GM19372 (cell line): Measurements from ENCODE around the gene UBE3C.

Experiments used
- ATAC-seq: cut with Tn5 transposase; IDR thresholded peaks from one replicate; pipeline ENCODE4 v1.9.1; 2021; ENCODE audit warnings: mild to moderate bottlenecking, low read depth, moderate library complexity; ENCODE audit not compliant: unreplicated experiment

The UBE3C gene

DNA sequence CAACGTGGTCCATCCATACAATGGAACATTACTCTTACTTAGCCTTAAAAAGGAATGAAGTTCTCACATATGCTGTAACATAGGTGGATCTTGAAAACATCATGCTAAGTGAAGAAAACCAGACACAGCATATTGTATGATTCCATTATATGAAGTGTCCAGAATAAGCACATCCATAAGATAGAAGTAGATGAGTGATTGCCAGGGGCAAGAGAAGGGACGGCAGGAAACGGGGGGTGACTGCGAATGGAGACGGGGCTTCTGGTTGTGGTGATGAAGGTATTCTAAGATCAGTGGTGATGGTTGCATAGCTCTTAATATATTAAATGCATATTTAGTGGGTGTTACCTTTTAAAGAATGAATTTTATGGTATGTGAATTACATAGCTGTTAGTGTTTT, 29.8 kb downstream of the UBE3C start:
- ATAC-seq: no peak

DNA sequence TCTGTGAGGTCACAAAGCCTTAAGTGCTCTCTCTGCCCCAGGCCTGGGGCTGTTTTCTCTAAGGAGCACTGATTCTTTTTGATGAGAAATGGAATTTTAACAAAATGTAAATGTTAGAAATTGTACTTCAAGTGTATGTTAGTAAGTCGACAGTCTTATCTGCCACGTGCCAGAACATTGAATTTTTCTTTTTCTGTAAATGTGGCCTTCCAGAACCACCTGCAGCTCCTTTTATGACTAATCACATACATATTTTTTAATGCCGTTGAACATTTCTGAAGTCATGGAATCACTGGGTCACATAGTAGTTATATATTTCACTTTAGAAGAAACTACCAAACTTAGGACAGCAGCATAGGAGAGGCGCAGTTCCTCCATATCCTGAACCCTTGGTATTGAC, 38.0 kb downstream of the UBE3C start:
- no peak for ATAC-seq

GRCh38 chr7:157177333-157177982, 38.7 kb downstream of the UBE3C start:
- ATAC-seq: no peak

DNA sequence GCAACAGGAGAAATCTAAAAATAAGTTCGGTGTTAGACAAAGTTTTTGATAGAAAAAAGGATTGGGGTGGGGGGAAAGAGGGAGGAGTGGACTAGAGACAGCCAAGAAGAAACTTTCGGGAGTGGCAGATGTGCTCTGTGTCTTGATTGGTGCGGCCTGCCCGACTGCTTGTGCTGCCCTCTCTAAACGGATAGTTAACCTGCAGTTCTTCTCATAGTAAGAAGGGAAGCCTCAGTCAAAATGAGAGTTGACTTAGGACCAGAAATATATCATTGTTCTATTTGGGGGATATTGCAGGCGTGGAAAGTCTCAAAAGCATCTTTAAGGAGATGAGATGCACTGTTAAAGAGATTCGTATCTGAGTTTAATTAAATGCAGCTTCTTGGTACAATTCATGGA, 39.3 kb downstream of the UBE3C start:
- ATAC-seq: no peak

DNA sequence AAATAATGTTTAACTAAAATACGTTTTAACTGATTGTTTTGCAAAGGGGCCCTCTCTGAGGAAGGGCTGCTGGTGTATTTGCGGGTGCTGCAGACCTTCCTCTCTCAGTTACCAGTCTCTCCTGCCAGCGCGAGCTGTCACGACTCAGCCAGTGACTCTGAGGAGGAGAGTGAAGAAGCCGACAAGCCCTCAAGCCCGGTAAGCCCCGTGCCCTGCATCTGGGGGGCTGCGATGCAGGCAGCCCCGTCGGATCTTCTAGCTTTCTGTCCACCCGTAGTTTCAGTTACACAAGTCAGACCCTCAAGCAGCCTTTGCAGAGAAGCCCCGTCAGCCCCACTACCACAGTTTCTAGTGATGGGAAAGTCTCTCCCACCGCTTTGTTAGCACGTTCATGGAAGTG, 45.1 kb downstream of the UBE3C start:
- no peak for ATAC-seq

GRCh38 chr7:157188091-157188665, 49.5 kb downstream of the UBE3C start:
- no peak for ATAC-seq

- no peak for ATAC-seq
These were observed 50.7 kb downstream of the UBE3C start for GRCh38 chr7:157189405-157189804.

DNA sequence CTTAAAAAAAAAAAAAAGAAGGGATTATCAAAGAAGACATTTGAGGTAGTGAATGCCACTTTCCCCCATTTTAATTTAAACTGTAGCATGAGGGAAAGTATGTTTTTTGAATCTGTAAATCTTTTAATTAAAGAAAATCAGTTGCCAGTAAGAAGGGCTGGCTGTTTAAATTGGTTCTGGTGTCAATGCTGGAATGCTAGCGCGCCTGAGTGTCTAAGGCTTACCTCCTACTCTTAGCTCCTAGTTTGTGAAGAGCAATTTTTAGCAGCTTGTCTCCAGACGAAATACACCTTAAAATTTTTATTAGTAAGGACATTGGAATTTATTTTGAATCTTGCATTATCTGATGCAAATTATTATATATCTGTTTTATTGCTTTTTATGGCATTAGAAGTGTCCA, 54.1 kb downstream of the UBE3C start:
- no peak for ATAC-seq

DNA sequence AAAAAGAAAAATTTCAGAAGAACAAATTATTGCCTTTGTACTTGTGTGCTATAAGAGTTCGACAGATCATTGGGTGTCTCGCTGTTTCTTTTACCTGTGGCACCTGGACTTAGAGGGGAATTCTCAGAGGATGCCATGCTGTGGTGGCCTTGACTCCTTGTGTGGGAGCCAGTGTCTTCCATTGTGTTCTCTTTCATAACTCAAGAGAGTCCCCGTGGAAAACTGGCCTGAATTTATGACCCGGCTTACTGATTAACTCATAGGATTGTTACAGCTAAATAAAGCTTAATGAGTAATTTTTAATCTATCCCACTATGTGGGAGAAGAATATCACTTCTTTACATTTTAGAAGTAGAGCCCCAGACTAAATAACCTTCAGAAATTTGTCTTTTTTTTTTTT, 54.5 kb downstream of the UBE3C start:
- no peak for ATAC-seq

GRCh38 chr7:157194948-157195347, 56.2 kb downstream of the UBE3C start:
- no peak for ATAC-seq

GRCh38 chr7:157195868-157196267, 57.1 kb downstream of the UBE3C start:
- no peak for ATAC-seq

GRCh38 chr7:157204134-157204533, 65.4 kb downstream of the UBE3C start:
- ATAC-seq: no peak

DNA sequence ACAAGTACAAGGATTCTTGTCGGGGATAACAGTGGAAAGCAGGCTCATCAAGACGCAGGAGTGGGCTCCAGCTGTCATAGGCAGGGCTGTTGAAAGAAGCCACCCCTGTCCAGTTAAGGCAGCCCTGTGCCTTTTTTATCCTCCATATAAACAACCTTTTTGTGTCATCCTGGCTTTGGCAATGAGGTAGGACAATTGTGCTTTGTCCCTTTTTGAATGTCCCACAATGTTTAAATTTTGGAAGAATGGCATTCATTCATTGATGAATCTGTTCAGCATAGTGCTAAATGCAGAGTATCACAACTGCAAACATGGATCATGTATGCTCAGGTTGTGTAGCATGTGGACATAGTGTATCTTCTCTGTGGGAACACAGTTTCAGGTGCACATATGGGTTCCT, 66.7 kb downstream of the UBE3C start:
- ATAC-seq: no peak

GRCh38 chr7:157208571-157209413, 70.1 kb downstream of the UBE3C start:
- no peak for ATAC-seq

DNA sequence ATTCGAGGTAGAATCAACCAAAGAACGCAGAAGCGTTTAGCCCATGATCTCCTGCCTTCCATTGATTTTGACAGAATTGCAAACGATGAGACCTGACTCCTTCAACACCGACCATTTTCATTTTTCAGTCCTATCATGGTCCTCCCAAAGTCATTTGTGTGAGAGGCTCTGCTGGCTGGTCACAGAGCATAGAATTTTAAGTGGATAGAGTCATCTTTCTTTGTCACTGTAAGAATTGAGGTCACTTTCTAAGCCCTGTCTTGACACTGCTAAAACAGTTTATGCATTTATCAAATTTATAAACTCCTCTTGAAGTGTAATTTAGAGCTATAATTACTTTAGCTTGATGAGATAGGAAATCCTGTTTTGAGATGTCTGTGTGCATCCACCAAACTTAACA, 72.0 kb downstream of the UBE3C start:
- ATAC-seq: no peak

- ATAC-seq: no peak
These were observed 73.0 kb downstream of the UBE3C start for GRCh38 chr7:157211690-157212089.

GRCh38 chr7:157219154-157219553, 80.4 kb downstream of the UBE3C start:
- ATAC-seq: peak; percentile 91

- ATAC-seq: no peak
These were observed 82.3 kb downstream of the UBE3C start for GRCh38 chr7:157220916-157221569.

DNA sequence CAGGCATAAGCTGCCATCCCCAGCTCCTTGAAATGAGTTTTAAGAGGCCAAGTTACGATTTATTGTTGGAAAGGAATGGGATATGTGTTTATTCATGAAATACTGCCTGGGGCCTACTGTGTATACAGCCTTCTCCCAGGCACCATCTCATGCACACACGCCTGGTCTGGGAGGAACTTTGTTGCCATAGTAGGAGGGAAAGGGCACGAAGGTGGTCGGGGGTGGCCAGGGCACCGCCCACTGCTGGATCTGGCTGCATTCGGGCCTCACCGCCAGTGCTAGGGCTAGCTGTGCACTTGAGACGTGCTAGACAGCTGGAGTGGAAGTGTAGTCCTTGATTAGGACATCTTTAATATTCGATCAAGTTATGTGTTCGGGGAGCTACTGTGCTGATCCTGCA, 84.0 kb downstream of the UBE3C start:
- no peak for ATAC-seq

- no peak for ATAC-seq
These were observed 85.9 kb downstream of the UBE3C start for GRCh38 chr7:157224627-157225026.

DNA sequence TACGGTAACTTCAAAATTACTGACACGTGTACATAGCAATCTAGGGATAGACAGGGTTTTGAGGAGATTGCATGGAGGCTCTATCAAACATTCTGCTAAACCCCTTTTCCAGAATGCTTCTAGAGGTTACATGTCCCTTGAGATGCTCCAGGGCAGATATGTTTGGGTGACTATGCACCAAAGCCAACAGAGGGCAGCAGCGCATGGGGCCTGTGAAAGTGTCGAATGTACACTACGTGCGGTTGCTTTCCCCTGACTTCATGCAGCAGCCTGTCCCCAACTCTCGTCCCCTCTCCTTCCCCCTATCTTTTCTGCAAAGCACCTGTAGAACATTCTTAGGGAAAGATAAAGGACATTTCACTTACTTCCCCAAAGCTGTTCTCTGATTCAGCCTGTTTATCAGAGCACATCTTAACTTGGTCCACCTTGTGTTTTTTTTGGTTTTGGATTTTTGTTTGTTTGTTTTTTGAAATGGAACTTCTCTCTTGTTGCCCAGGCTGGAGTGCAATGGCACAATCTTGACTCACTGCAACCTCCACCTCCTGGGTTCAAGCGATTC, 90.2 kb downstream of the UBE3C start:
- ATAC-seq: no peak
